ENCODE results near the gene SDC3.

SDC3 gene

DNA sequence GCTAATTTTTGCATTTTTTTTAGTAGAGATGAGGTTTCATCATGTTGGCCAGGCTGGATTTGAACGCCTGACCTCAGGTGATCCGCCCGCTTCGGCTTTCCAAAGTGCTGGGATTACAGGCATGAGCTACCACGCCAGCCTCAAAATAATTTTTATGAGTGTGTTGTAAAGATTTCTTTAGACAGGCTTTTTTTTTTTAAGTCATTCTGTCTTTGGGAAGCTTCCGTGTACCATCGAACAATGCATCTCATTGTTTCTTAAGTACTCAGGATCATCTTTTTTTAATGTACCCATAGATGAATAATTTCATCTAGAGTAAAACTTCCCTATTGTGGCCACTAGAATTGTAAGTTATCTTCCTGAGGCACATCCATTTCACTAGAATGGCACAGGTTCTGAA lies 19.6 kb upstream of the SDC3 start:
- TF ChIP-seq, protein P1, sequence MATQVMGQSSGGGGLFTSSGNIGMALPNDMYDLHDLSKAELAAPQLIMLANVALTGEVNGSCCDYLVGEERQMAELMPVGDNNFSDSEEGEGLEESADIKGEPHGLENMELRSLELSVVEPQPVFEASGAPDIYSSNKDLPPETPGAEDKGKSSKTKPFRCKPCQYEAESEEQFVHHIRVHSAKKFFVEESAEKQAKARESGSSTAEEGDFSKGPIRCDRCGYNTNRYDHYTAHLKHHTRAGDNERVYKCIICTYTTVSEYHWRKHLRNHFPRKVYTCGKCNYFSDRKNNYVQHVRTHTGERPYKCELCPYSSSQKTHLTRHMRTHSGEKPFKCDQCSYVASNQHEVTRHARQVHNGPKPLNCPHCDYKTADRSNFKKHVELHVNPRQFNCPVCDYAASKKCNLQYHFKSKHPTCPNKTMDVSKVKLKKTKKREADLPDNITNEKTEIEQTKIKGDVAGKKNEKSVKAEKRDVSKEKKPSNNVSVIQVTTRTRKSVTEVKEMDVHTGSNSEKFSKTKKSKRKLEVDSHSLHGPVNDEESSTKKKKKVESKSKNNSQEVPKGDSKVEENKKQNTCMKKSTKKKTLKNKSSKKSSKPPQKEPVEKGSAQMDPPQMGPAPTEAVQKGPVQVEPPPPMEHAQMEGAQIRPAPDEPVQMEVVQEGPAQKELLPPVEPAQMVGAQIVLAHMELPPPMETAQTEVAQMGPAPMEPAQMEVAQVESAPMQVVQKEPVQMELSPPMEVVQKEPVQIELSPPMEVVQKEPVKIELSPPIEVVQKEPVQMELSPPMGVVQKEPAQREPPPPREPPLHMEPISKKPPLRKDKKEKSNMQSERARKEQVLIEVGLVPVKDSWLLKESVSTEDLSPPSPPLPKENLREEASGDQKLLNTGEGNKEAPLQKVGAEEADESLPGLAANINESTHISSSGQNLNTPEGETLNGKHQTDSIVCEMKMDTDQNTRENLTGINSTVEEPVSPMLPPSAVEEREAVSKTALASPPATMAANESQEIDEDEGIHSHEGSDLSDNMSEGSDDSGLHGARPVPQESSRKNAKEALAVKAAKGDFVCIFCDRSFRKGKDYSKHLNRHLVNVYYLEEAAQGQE (IDR thresholded peaks at IDR 0.05; ENCODE audit: insufficient read depth in 1 of 2, low read depth in 2 of 2, low read length in 2 of 2): no peak
- TF ChIP-seq FOXP2 (optimal IDR thresholded peaks at IDR 0.05; ENCODE audit: borderline replicate concordance, extremely low read depth, extremely low read length, insufficient read depth): no peak
- TF ChIP-seq POLR2AphosphoS5 (IDR thresholded peaks at IDR 0.05; ENCODE audit: low read depth, low read length): no peak
- TF ChIP-seq TAF1 (IDR thresholded peaks at IDR 0.05; ENCODE audit: borderline replicate concordance, insufficient read depth, low read length): no peak
- TF ChIP-seq SIN3A (IDR thresholded peaks at IDR 0.05; ENCODE audit: borderline replicate concordance, insufficient read depth, low read length): no peak

DNA sequence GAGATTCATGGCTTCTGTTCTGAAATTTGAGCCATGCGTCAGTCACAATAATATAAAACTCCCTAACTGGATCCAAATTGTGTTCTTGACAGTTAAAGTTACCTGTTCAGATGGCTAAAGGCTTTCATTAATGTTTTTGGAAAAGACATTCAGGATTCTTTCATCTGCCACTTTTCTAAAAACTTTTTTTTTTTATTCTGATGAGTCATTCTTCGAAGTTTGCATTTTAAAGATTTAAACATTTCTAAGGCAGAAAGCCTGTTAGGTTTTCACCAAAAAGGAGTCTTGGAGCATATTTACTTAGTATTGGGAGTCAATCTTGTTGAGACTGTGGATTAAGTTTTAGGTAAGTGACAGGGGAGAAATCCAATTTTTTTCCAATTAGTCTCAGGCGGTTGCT lies 18.9 kb upstream of the SDC3 start:
- TF ChIP-seq, protein P1 (IDR thresholded peaks at IDR 0.05; ENCODE audit: insufficient read depth in 1 of 2, low read depth in 2 of 2, low read length in 2 of 2): no peak
- TF ChIP-seq TAF1 (IDR thresholded peaks at IDR 0.05; ENCODE audit: borderline replicate concordance, insufficient read depth, low read length): no peak
- TF ChIP-seq FOXP2 (optimal IDR thresholded peaks at IDR 0.05; ENCODE audit: borderline replicate concordance, extremely low read depth, extremely low read length, insufficient read depth): no peak
- no peak for TF ChIP-seq POLR2AphosphoS5 (IDR thresholded peaks at IDR 0.05; ENCODE audit: low read depth, low read length)
- no peak for TF ChIP-seq SIN3A (IDR thresholded peaks at IDR 0.05; ENCODE audit: borderline replicate concordance, insufficient read depth, low read length)

DNA sequence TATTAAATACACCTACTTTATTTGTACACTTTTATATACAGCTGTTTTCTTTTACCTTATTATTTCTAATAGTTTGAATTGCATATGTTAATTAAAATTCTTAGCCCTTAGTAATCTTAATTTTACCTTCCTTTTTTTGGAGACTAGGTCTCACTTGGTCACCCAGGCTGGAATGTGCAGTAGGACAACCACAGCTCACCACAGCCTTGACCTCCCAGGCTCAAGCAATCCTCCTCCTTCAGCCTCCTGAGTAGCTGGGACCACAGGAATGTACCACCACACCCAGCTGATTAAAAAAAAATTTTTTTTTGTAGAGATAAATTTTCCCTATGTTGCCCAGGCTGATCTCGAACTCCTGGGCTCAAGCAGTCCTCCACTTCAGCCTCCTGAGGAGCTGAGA lies 15.0 kb upstream of the SDC3 start:
- TF ChIP-seq POLR2AphosphoS5 (IDR thresholded peaks at IDR 0.05; ENCODE audit: low read depth, low read length): no peak
- no peak for TF ChIP-seq TAF1 (IDR thresholded peaks at IDR 0.05; ENCODE audit: borderline replicate concordance, insufficient read depth, low read length)
- no peak for TF ChIP-seq SIN3A (IDR thresholded peaks at IDR 0.05; ENCODE audit: borderline replicate concordance, insufficient read depth, low read length)
- TF ChIP-seq, protein P1 (IDR thresholded peaks at IDR 0.05; ENCODE audit: insufficient read depth in 1 of 2, low read depth in 2 of 2, low read length in 2 of 2): no peak
- TF ChIP-seq FOXP2 (optimal IDR thresholded peaks at IDR 0.05; ENCODE audit: borderline replicate concordance, extremely low read depth, extremely low read length, insufficient read depth): no peak

DNA sequence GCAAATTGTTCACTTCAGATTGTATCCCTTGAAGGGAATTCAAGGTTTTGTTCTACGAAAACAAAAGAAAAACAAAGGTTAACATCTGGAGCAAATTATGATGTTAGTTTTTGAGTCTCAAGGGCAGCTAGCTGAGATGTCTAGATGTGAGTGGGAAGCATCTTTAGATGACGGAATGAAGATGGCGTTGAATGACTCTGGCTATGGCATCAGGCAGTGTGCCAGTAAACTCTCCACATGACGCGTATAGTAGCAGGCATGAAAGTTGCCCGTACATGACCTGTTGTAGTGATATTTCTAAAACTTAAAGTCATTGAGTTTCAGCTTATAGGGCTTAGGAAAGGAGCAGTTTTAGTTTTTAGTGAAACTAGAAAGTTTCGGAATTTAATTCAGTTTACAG lies 12.3 kb upstream of the SDC3 start:
- TF ChIP-seq, protein P1 (IDR thresholded peaks at IDR 0.05; ENCODE audit: insufficient read depth in 1 of 2, low read depth in 2 of 2, low read length in 2 of 2): no peak
- TF ChIP-seq TAF1 (IDR thresholded peaks at IDR 0.05; ENCODE audit: borderline replicate concordance, insufficient read depth, low read length) (no peak), POLR2AphosphoS5 (IDR thresholded peaks at IDR 0.05; ENCODE audit: low read depth, low read length) (no peak), FOXP2 (optimal IDR thresholded peaks at IDR 0.05; ENCODE audit: borderline replicate concordance, extremely low read depth, extremely low read length, insufficient read depth) (no peak), SIN3A (IDR thresholded peaks at IDR 0.05; ENCODE audit: borderline replicate concordance, insufficient read depth, low read length) (no peak)

All from PFSK-1 (cell line).